ENCODE measurements around the gene PARD3B.

The PARD3B gene

DNA sequence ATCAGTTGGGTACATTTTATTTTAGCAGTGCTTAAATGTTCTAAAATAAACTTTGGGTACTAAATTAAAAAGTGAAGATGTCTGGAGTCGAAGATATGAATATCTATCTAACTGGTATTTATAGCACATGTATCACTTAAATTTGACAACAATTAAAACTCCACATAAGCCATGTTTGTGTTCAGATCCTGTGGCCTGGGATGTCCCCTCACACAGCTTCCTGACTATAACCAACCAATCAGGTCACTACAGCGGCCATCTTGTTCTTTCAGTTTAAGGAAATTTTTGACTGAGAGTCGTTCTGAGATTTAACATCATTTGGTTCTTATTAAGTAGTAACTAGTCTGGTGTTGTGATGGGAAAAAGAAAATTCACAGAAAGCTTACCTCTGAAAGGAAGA, 966.4 kb downstream of the PARD3B start:
- DNase-seq, result no peak
- no peak for ATAC-seq

DNA sequence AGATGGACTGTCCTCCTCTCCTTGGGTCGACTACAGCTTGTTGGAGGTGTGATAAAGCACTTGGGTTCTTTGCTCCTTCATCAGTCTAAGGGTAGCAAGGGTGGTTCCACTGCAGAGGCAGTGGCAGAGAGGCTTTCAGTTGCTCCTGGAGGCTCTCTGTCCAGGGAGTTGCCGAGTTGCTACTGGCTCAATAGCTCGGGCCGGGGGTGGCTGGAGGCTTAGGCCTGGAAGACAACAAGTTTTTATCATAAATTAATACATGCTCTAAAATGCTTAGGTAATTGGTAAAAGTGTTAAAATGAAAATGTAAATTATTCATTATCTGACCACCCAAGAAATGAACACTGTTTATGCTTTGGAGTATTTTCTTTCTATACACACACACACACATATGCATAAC, 975.0 kb downstream of the PARD3B start:
- ATAC-seq, result no peak

DNA sequence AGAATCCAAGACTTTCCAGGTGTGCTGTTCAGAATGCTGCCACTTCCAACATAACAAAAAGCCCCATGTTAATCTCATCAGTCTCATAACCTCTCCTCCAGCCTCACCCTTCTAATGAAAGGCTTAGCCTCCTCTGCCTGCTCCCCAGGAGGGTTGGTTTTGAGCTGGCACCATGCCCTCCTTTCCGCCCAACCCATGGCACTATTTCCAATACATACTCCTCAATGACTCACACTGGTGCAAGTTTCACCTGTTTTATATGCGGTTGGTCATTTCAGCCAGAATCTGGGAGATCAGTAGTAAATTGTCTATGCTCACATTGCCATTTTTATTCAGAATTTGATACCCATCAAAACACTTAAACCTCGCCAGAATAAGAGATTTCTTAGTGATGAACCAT, 979.4 kb downstream of the PARD3B start:
- DNase-seq (no peak), ATAC-seq (no peak)

More for the DNA sequence above, 975.0 kb downstream of the PARD3B start:
- no peak for DNase-seq

DNA sequence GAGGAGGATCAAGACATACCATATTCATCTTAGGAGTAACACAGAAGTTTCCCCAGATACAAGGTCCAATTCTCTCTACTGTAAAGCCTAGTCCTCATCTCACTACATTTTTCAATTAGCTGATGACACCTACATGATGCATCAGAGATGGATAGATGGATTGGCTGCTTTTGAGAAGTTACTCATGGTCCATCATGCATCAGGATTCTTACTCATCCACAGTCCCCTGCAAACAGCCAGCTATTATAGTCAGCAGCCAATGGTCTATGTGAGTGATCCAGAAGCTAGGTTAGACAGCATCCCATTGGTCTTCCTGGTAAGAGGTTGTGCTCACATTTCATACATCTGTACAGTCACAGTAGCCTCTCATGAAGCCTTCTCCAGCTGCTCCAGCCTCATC, 982.5 kb downstream of the PARD3B start:
- peak; percentile 63 for ATAC-seq
- DNase-seq, result no peak

DNA sequence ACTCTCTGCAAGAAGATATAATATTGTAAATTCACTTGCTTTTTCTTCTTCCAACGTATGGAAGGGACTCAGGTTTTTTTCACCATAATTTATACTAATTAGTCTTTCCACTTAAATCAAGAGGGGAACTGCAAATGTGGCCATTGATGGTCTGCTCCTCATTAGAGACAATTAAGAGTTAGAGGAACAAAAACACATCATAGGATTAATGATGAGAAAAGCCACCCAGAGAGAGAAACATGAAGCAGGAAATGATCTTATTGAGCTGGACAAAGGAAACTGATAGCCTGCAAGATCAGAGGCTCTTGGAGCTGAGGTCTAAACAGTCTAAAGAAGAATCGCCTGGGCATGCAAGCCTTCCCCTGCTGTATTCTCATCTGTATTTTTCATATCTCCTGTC, 985.8 kb downstream of the PARD3B start:
- ATAC-seq, result no peak

DNA sequence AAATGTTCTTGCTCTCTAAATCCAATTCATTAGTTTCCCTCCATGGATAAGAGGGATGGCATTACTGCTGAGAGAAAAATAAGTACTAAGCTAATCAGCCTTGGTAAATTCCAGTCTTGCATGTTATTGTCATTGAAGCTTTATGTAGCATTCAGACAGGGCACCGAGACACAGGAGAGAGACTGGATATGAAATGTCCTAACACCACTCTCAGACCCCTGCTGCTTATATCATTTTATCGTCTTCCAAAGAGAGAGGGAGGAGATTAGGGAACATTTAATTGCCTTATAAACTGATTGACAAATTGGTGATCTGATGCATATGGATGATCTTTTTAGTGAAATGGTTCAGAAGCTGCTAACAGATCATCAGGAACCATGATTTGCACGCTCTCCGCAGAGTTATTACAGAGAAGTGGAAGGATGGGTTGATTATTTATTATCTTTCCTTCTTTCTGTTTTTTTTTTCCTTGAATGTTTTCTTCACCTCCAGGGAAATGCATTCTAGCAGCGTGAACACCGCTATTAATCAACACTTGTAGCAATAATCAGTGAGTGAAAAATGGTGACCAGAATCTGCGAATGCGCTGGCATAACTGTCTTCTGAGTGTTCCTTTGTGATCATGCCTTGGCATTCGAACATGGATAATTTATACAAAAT, 986.3 kb downstream of the PARD3B start:
- ATAC-seq, result no peak
- DNase-seq, result no peak

More for the DNA sequence above, 985.8 kb downstream of the PARD3B start:
- no peak for DNase-seq

DNA sequence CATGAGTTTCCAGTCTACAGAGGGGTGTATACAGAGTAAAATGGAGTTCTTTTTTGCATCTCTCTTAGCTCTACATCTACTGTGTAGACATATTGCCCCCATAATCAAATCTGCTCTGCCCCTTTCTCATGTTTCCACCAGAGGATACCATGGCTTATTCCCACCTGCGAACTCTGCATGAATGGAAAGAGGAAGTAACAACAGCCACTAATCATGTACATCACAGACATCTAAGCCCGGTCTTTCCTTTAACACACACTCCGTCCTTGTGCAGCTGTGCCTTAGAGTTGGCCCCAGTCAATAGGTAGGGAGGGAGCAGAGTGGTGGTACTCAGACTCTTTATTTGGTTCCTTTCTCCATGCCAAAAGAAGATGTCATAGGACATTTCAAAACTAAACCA, 989.7 kb downstream of the PARD3B start:
- ATAC-seq, result no peak
- DNase-seq, result no peak

DNA sequence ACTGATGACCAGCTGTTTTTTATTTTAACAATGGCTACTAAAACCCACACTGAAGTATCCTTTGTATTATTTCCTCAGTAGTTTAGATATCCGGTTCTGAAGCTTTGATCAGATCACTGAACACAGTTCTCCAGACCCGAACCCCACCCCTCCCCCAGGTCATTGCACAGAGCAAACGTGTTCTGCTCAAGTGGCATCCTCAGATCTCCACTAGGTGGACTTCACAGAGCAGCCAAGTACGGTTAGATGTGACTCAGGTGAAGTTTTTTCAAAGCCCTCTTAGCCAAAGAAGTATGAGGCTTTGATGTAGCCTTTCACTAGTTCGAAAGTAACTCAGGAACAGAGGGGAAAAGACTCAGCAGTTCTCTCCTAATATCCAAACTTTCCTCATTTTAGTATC, 994.3 kb downstream of the PARD3B start:
- DNase-seq (no peak), ATAC-seq (no peak)

DNA sequence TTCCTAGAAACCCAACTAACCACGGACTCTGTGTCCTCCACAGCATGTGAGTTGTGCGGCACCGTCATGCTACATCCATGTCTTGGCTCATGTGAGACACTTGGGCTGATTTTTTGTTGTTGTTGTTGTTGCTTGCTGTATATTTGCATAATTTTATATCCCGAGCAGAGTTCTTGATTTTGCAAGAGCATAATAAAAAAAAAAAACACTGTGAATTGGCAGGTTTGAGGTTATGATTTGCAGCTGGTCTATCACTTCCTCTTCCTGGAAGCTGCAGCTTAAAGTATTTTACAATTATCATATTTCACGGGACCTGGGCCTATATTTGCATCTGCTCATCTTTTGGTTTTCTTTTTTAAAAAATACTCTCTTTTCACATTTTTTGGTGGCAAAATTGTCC, 994.8 kb downstream of the PARD3B start:
- ATAC-seq (no peak), DNase-seq (no peak)

DNA sequence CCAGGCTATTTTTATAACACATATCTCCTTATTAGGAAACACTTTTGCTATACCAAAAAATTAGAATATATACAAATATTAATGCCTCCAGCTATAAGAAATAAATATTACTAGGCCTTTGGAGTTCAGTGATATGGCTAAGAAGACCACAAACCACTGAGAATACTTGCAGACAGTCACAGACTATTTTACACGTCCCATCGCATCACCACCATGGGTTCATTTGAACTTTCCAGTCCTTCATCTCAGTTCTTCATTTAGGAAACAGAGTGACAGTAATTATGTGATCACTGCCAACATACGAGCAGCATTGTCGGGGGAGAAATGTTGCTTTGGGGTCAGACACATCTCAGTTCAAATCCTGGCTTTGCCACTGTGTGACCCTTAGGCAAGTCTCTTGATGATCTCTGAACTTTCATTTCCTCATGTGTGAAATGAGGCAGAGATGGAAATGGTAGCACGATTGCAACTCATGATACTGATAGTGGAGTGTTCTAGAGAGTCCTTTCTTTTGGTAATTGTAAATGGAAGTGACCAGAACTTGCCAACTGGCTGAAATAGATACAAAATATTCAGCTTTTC, 998.1 kb downstream of the PARD3B start:
- ATAC-seq (no peak), DNase-seq (no peak)

DNA sequence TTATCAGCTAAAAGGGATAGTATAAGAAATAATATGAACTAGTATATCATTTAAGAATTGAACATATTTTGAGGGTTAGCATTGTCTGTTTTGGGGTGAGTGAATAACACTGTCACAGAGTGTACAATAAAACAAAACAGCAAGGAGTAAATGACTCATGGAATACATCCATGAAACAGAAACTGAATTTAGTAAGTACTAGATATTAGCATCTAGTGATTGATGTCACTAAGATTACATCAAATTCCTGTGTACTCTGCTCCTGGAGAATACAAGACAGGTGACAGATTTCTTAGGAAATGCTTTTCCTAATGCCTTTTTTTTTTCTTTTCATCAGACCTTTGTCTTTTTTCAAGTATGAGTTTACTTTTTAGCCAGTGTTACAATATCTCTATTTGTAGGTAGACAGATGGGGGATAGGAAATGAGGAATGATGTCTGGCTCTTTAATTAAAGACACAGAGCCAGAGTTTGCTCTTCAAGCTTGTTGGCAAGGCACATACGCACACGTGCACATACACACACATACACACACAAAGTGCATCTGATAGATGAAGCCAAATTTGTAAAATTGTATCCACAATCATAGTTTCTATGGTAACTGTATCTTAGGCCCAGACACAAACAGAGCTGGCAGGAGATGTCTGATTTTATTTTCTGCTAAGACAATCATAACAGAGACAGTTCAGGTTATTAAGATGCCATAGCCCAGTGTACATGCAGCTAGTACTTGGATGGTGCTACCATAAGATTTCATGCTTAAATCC, 998.8 kb downstream of the PARD3B start:
- DNase-seq, result no peak
- peak; percentile 78 for ATAC-seq

DNA sequence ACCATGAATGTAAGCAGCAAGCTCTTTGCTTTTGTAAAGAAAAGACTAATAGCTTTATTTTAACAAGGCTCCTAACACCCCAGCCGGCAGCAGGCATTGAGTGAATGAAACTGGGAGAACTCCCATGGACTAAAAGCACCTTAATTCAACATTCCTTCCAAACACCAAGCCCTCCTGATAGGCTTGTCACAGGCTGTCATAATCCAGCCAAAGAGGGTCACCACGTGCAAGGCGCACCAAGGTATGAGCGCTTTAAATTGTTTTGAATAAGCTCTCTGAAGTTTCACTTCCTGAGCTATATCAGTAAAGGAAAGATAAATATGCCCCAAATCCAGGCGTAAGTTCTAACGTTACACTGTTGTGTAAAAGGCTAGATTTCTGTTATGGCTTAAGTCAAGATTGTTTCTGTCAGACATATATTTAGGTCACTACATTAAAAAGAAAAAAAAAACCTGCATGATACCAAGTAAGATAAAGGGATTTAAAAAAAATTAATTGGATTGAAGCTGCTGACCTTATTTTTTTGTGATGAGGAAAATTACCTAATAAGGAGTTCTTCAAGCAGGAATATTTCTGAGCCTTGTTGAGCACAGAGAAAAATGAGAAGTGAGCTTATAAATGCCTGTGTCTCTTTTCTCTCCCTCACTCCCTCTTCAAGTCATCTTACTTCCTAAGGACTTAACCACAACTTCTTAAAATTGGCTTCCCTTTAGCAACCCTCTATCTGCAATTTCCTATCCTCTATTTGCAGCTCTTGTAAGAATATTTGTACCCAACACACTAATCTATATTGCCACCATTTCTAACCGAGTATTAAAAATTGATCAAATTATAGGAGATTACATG, 1000.9 kb downstream of the PARD3B start:
- ATAC-seq (no peak), DNase-seq (no peak)

DNA sequence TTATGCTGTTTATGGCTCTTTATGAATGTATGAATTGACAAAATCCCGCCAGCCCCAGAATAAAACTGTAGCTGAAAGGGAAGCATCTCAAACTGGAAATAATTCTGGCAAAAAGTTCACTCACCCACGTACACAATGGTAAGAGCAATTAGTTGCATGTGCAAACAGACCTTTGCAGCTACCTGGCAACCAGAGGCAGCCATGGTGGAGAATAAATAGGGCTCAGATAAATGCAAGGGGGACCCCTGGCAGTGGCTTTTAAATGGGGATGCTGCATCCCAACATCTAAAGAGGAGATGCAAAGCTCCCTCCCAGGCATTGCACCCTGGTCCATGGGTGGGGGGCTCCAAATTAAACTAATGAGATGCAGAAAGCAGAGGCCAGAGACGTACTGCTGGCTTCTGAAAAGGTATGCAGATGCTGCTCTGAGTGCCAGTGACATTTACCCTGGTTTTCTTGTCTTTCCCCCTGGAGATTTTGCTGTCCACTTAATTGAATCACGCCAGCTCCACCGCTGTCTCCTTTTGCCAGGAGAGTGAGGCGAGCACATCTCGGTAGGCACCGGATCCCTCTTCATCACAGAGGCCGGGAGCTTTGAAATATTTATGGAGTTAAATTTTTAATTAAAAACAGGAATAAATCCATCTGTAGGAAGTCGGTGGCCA, 1010.4 kb downstream of the PARD3B start:
- ATAC-seq (no peak), DNase-seq (no peak)

DNA sequence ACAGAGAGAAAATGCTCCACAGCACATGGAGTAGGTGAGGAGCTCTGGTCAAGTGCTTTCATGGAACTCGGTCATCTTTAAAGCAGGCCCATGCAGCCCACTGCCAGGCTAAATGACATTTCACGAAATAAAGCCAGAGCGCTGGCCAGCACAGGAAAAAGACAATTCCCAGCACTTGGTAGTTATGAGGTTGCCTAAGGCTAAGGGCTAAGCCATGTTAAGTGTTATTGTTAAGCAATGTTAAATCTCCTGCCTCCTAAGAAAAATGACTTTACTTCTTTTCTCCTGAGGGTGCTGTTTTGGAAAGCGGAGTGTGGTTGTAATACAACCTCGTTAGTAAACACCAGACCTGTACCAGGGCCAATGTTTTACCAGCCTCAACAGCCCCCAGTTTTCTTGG, 1011.1 kb downstream of the PARD3B start:
- ATAC-seq (no peak), DNase-seq (no peak)

DNA sequence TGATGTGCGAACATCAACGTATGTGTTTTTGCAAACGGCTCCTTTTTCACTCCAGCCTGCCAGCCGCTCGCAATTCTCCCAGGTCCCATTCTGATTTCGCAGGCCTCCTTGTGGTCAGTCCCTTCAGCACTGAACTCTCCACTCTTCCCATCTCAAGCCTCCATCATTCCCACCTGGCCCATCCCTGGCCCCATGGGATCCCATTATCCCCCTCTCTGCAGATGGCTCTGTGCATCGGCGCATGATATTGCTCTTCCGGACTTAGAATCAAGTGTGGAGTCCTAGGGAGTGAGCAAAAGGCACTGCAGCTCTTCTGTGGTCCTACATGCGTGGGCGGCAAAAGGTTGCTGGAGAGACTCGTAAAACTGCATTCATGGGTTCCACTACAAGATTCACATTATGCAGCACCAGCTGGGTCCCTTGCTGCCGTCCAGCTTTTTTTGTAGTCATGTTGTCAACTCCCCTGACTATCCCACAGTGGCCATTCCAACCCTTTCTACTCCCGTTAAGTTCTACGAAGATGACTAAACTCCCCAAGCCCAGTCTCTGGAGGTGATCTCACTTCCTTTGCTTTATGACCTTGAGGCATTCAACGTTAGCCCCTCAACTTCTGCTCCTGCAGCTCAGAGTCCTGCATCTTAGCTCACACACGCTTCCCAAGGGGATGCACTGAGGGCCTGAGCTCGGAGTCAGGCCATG, 1011.7 kb downstream of the PARD3B start:
- ATAC-seq (no peak), DNase-seq (no peak)

DNA sequence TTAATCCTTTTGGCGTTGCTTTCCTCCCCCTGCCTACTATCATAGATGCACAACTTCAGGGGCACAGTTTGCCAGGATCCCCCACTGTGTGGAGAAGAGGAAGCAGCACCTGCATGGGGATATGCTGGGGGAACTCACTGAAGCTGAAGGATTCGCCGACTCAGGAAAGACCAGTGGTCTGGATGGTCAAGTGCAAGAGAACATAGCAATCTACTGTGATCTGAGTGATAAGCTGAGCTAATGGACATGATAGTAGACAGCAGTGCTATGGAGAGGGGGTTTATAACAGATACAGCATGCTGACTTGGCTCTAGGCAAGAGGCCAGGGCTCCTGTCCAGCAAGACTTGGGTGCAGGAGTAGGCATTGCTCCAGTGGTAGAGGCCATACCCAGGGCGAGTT, 1012.6 kb downstream of the PARD3B start:
- ATAC-seq (no peak), DNase-seq (no peak)

DNA sequence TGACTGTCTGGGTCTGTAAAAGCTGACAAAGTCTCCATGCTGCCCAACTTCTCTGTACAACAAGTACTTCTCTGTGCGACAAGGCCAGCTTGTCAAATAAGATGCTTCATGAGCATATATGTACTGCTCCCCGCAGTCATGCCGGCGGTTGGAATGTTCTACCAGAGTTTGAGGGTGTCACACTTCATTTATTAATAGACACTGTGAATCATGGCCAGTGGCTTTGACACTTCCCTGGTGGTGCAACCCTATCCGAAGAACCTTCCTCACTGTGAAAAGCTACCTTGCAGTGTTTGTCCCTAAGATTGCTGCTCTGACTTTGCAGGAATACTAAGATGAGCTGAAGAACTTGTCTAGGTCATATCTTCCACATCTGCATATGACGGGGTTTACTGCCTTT, 1016.2 kb downstream of the PARD3B start:
- ATAC-seq, result no peak
- DNase-seq, result no peak

DNA sequence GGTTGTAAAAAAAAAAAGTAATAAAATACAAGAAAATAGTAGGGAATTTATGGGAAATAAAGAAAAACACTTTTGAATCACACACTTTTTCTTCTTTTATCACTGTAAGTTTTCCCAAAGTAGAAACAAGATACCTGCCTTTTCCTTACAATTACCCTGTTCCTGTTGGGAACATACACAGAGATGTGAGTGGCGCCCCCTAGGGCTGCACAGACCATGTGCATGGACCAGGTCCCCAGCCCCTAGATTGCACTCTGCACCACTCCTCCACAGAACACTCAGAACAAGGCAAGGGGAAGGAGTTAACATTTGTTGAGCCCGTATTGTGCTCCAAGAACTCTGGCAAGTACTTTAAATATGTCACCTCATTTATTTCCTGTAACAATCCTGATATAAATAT, 1018.4 kb downstream of the PARD3B start:
- DNase-seq (peak; percentile 51), ATAC-seq (no peak)

DNA sequence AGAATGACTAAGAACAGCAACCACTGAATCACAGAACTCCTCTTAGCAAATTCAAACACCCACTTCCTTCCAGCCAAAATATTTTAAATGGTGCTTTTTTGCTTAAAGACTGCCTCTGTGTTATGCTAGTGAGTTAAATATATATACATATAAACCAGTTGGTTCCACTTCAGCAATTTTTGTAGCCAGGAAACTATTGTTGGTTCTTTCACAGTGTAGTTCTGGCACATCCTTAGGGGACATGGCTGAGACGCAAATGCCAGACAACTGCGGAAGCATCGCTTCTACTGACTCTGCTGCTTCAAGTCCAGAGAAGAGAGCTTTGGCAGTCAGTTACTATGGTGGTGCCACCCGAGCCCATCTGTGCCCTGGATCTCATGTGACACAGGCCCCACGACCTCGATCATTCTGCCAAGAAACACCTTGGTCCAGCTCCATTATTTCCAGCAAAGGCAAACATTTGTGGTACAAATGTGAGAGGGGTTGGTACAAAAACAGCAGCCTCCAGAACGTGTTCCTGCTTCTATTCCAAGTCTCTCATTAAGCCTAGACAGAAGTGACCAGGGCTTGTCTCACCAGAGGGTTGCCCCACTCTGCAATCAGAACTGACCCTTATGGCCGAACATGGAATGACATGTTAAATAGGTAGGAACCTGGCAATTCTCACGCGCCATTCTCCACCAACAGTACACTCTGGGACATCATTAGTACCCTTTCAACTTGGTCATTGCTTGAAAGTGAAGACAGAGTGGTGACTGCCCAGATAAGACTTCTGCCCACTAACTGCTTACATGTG, 1019.3 kb downstream of the PARD3B start:
- ATAC-seq, result no peak
- no peak for DNase-seq

DNA sequence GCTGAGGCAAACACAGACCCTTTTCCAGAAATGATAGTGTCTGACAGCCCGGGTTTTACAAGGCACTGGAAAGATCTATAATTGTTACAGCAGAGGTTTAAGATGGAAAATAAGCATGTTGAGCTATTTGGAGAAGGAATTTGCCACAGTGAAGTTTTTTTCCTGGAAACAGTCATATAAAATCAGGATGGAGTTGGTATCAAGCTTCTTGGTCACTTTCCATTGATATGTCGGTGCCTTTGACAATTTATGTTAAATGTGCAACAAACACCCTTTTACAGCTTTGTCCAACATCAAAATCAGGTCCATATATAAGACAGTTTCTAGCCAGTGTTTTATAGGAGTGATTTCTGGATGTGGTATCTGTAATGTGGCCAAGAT, 1019.9 kb downstream of the PARD3B start:
- ATAC-seq (no peak), DNase-seq (no peak)

Measured in stimulated activated naive CD8-positive, alpha-beta T cell treated with anti-CD3 and anti-CD28 coated beads, Interleukin-15, Interleukin-2, amounts not matched to agents 100 U/mL and 50 U/mL, for 24 hours (primary cell).